ENCODE results near the gene PCYT1B. TPM values are rescaled to one million over a fixed set of nuclear protein-coding genes. Genes with fewer than 3 reads are reported as not detected.

The PCYT1B gene
- total and polyA plus RNA-seq, 2 of the 13 experiments (the other 11 are each of a cell fraction or from before 2014, with no cell fraction given): 6.1 to 9.2 TPM

- DNase-seq (ENCODE audit: low spot score) (no peak), ATAC-seq (no peak), FAIRE-seq (no peak)
- H3K79me2 ChIP-seq (ENCODE audit: insufficient read depth, low read length): no peaks in the 10 kb centered on the region
- BruUV-seq (replicated peaks): no TSS peak
- H2AFZ ChIP-seq (ENCODE audit: low read length): no peak overlapping the region
- intact Hi-C loops (cut with micrococcal nuclease; ENCODE audit: unreplicated experiment): no loop called here
- H3K4me3 ChIP-seq (replicated peaks in 1 of 3; ENCODE audit: insufficient read depth in 1 of 3, low read depth in 2 of 3, low read length in 3 of 3): no peak overlapping the region
- TF ChIP-seq GATA4 (IDR thresholded peaks at IDR 0.05; ENCODE audit: borderline replicate concordance, low read depth): no peak
- TF ChIP-seq HOXA3 (CRISPR knock-in tag; IDR thresholded peaks at IDR 0.05): no peak
- no peak for TF ChIP-seq TCF12 (IDR thresholded peaks at IDR 0.05)
- TF ChIP-seq TCF12 (CRISPR knock-in tag; IDR thresholded peaks at IDR 0.05): no peak
- no peak for TF ChIP-seq ATF7 (IDR thresholded peaks at IDR 0.05)
- no peak for TF ChIP-seq ATF7 (CRISPR knock-in tag; IDR thresholded peaks at IDR 0.05)
- TF ChIP-seq FOXA3 (CRISPR knock-in tag; IDR thresholded peaks at IDR 0.05): no peak
- no peak for TF ChIP-seq HOMEZ (CRISPR knock-in tag; IDR thresholded peaks at IDR 0.05; ENCODE audit: low read depth)
- no peak for TF ChIP-seq MIER3 (CRISPR knock-in tag; IDR thresholded peaks at IDR 0.05; ENCODE audit: borderline replicate concordance)
- no peak for TF ChIP-seq RAD21 (CRISPR knock-in tag; IDR thresholded peaks at IDR 0.05)
- TF ChIP-seq ZNF646 (CRISPR knock-in tag; IDR thresholded peaks at IDR 0.05): no peak
- TF ChIP-seq NCOR1 (IDR thresholded peaks at IDR 0.05; ENCODE audit: borderline replicate concordance, low read length): no peak
- no peak for TF ChIP-seq ZNF790 (CRISPR knock-in tag; IDR thresholded peaks at IDR 0.05; ENCODE audit: borderline replicate concordance)
- H3K27me3 ChIP-seq (ENCODE audit: control insufficient read depth in 1 of 2, insufficient read depth in 2 of 2, low read length in 2 of 2): no peaks in the 10 kb centered on the region
- ChIA-PET POLR2A (no interaction called here), CTCF (ENCODE audit: low intra/inter-chr PET ratio, low total read pairs) (no interaction called here)
- in situ Hi-C loops (cut with HindIII; ENCODE audit: extremely low pct_ligation_motif_present, low pct_unique_long_range_greater_than_20kb): no loop called here
- H4K20me1 ChIP-seq (ENCODE audit: insufficient read depth, low read length): no peaks in the 10 kb centered on the region
- 93% methylated on average over 1 of the region's 1 CpG for WGBS (ENCODE audit: low lambda C conversion rate)
- H3K4me1 ChIP-seq (ENCODE audit: insufficient read depth, low read length): no peaks in the 10 kb centered on the region
- H3K9ac ChIP-seq (ENCODE audit: insufficient read depth, low read depth, low read length): no peak overlapping the region
- no peaks in the 10 kb centered on the region for H3K9me3 ChIP-seq (ENCODE audit: low read length)
- no peaks in the 10 kb centered on the region for H3K36me3 ChIP-seq (replicated peaks in 1 of 2; ENCODE audit: control insufficient read depth in 1 of 2, insufficient read depth in 2 of 2, low read length in 2 of 2)
- H3K27ac ChIP-seq (ENCODE audit: extremely low read length, insufficient read depth, low read length): no peak overlapping the region
- H3K4me2 ChIP-seq (ENCODE audit: low read depth, low read length): no peak overlapping the region
Observed at GRCh38 chrX:24547961-24548360, 99.2 kb downstream of the PCYT1B start.

Measured in HepG2 (cell line).